GM12878 (cell line): ENCODE results near the gene FAM53B. TPM values are rescaled to one million over a fixed set of nuclear protein-coding genes. Genes with fewer than 3 reads are reported as not detected.
A peak's percentile ranks its signal among the peaks of the same experiment; 100 is the strongest.

ENCODE experiments used
- ATAC-seq: fragments of 200-7000 bp; cut with Tn5 transposase; 3 replicates; pipeline ENCODE4 v1.9.1; 2020; ENCODE audit warnings: mild to moderate bottlenecking, moderate library complexity
- BruUV-seq: library from RNA; stranded (reverse); fragments of 400-500 nt; replicated peaks from 2 replicates; lab custom pipeline; 2021; lab: Mats Ljungman, UMichigan
- CTCF ChIA-PET: fragments of 300-600 bp; sonication (Branson Sonifier 250); formaldehyde crosslinking; extraction: SDS; loops from one replicate; lab custom pipeline; 2021; ENCODE audit warnings: inconsistent platforms; lab: Yijun Ruan, JAX
- POLR2A ChIA-PET: fragments of 350-600 bp; formaldehyde crosslinking; extraction: SDS; loops from one replicate; lab custom pipeline; 2021; ENCODE audit warnings: inconsistent platforms; lab: Charles Lee
- RAD21 ChIA-PET: fragments of 300-600 bp; sonication (Branson Sonifier 250); formaldehyde crosslinking; loops from one replicate; lab custom pipeline; 2023; ENCODE audit warnings: antibody characterized with exemption; ENCODE audit not compliant: unreplicated experiment; lab: Charles Lee
- SMC1A ChIA-PET: fragments of 300-600 bp; sonication (Branson Sonifier 250); formaldehyde crosslinking; loops from one replicate; lab custom pipeline; 2023; ENCODE audit not compliant: unreplicated experiment, uncharacterized antibody; lab: Charles Lee
- DNase-seq: peaks from one replicate; pipeline ENCODE4 v3.0.0-alpha.2; 2011; ENCODE audit warnings: low read depth, low spot score
- FAIRE-seq: peaks from 3 replicates; lab custom pipeline; 2011; peaks lifted over from hg19 to GRCh38; lab: Jason Lieb, UNC
- H2AFZ ChIP-seq: 2 replicates; pipeline ENCODE4 v1.6.0; 2011; ENCODE audit warnings: low read depth, low read length, control low read depth; ENCODE audit not compliant: control insufficient read depth
- H3K27ac ChIP-seq: 2 replicates; pipeline ENCODE4 v1.5.1; 2011; ENCODE audit warnings: control low read depth; ENCODE audit not compliant: control insufficient read depth, insufficient read depth
- H3K27me3 ChIP-seq, 2 experiments: replicated peaks in 1 of 2; 2 replicates each; pipeline versions ENCODE4 v1.6.0 to v1.6.1; 2011; ENCODE audit warnings: low read length in 1 of 2; ENCODE audit not compliant: control insufficient read depth in 2 of 2, insufficient read depth in 2 of 2
- H3K36me3 ChIP-seq, 2 experiments: 2 replicates each; pipeline ENCODE4 v1.5.1; 2011; ENCODE audit warnings: low read length in 1 of 2; ENCODE audit not compliant: control insufficient read depth in 2 of 2, insufficient read depth in 2 of 2
- H3K4me1 ChIP-seq: 2 replicates; pipeline ENCODE4 v1.6.1; 2011; ENCODE audit warnings: mild to moderate bottlenecking, low read length, moderate library complexity, mixed read lengths; ENCODE audit not compliant: control insufficient read depth, insufficient read depth
- H3K4me2 ChIP-seq: 2 replicates; pipeline ENCODE4 v1.6.0; 2011; ENCODE audit warnings: control low read depth; ENCODE audit not compliant: control insufficient read depth, insufficient read depth
- H3K4me3 ChIP-seq: fragments of 200-600 bp; sonication (generic); 2 replicates; pipeline ENCODE4 v1.5.1; 2016
- H3K79me2 ChIP-seq: 2 replicates; pipeline ENCODE4 v1.6.0; 2011; ENCODE audit warnings: low read length; ENCODE audit not compliant: control insufficient read depth, insufficient read depth
- H3K9ac ChIP-seq: 2 replicates; pipeline ENCODE4 v1.8.0; 2011; ENCODE audit warnings: low read length, control low read depth, mixed read lengths; ENCODE audit not compliant: control insufficient read depth, insufficient read depth
- H3K9me3 ChIP-seq: replicated peaks from 3 replicates; pipeline ENCODE4 v1.5.1; 2011; ENCODE audit warnings: mild to moderate bottlenecking, low read length; ENCODE audit not compliant: control insufficient read depth, insufficient read depth
- H4K20me1 ChIP-seq: 2 replicates; pipeline ENCODE4 v1.6.0; 2011; ENCODE audit not compliant: control insufficient read depth, insufficient read depth
- ELK1 ChIP-seq: IDR thresholded peaks from 2 replicates; pipeline ENCODE4 v1.6.1; 2012; ENCODE audit warnings: low read depth, low read length, improper control_type of control experiment
- FOS ChIP-seq: IDR thresholded peaks from 3 replicates; pipeline ENCODE4 v1.6.1; 2011; ENCODE audit warnings: borderline replicate concordance; ENCODE audit not compliant: insufficient read length; ENCODE audit errors: extremely low read depth
- HCFC1 ChIP-seq: fragments of 150-350 bp; IDR thresholded peaks from 2 replicates; pipeline ENCODE4 v1.6.1; 2014; ENCODE audit warnings: low read length
- HDGF ChIP-seq: fragments of 450-650 bp; IDR thresholded peaks from 2 replicates; pipeline ENCODE4 v1.6.1; 2016; ENCODE audit warnings: antibody characterized with exemption
- MEF2A ChIP-seq: IDR thresholded peaks from 2 replicates; pipeline ENCODE4 v1.6.1; 2011; ENCODE audit warnings: low read depth, mild to moderate bottlenecking, low read length, moderate library complexity; ENCODE audit not compliant: insufficient read depth
- NR2C2 ChIP-seq: IDR thresholded peaks from 2 replicates; pipeline ENCODE4 v1.6.1; 2011; ENCODE audit warnings: borderline replicate concordance, low read depth; ENCODE audit not compliant: control insufficient read depth, insufficient read length
- NRF1 ChIP-seq: conservative IDR thresholded peaks from 2 replicates; pipeline ENCODE4 v1.6.1; 2011; ENCODE audit warnings: mild to moderate bottlenecking, low read depth, low read length, improper control_type of control experiment
- SIN3A ChIP-seq: IDR thresholded peaks from 2 replicates; pipeline ENCODE4 v1.6.1; 2012; ENCODE audit warnings: low read depth, low read length, improper control_type of control experiment
- SUPT20H ChIP-seq: IDR thresholded peaks from 2 replicates; pipeline ENCODE4 v1.6.1; 2011; ENCODE audit warnings: low read depth, mild to moderate bottlenecking, low read length, moderate library complexity, borderline replicate concordance; ENCODE audit not compliant: control insufficient read depth
- TCF3 ChIP-seq: IDR thresholded peaks from 2 replicates; pipeline ENCODE4 v1.6.1; 2012; ENCODE audit warnings: low read depth, mild to moderate bottlenecking, low read length, borderline replicate concordance; ENCODE audit not compliant: insufficient read depth
- YY1 ChIP-seq: IDR thresholded peaks from 2 replicates; pipeline ENCODE4 v1.6.1; 2011; ENCODE audit warnings: low read depth, mild to moderate bottlenecking, low read length
- WGBS: methylation state at CpG from one replicate; pipeline ENCODE4 v1.1.6; 2016; ENCODE audit warnings: low lambda C conversion rate; ENCODE audit not compliant: insufficient replicate concordance, insufficient coverage; ENCODE audit errors: missing lambda C conversion rate; 5-methylcytosine and 5-hydroxymethylcytosine counted together
- in situ Hi-C: fragments of 300-500 bp; cut with MboI; formaldehyde crosslinking; loops from 9 replicates; pipeline ENCODE4 v1.14.3; 2018; ENCODE audit warnings: mixed read lengths
- intact Hi-C: fragments of 100-400 bp; cut with micrococcal nuclease; formaldehyde crosslinking; loops from one replicate; pipeline ENCODE4 v1.14.2; 2022; ENCODE audit not compliant: unreplicated experiment
- polyA plus RNA-seq, 11 experiments: library from polyadenylated mRNA; depleted of rRNA in 4 of 11; unstranded in 6 of 11; stranded (reverse) in 5 of 11; fragments of >200 nt; fragmentation: Nextera tagmentation in 4 of 11; fragmentation: Illumina TruSeq in 1 of 11; extraction: Ambion mirVana in 4 of 11; extraction: Trizol in 1 of 11; gene quantifications; 1 replicate in 1 of 11; 2 replicates in 10 of 11; pipeline versions ENCODE4 v1.2.1 to v1.2.3, GENCODE V29; 2011 to 2016; ENCODE audit warnings: inconsistent platforms in 2 of 11, missing spikeins in 2 of 11, low read depth in 1 of 11
- total RNA-seq, 4 experiments: library from RNA; depleted of rRNA in 3 of 4; stranded (reverse); fragments of >200 nt in 3 of 4; fragmentation: Illumina TruSeq in 1 of 4; extraction: Trizol in 1 of 4; gene quantifications; 2 replicates each; pipeline versions ENCODE4 v1.2.1 to v1.2.3, GENCODE V29; 2013 to 2021

FAM53B gene
- total and polyA plus RNA-seq, 10 of the 15 experiments (the other 5 are each of a cell fraction or from before 2014, with no cell fraction given), result 0.05 to 26.3 (median 8.1) TPM

- 61% methylated on average over 11 of the region's 11 CpGs for WGBS
- Histone ChIP-seq H3K9ac (no peak overlapping the region), H3K36me3 (peaks cover 0 to 1% of the 10 kb centered on the region in 2 experiments; a peak in 1 of 4 replicates)
These were observed 7.6 kb downstream of the FAM53B start for GRCh38 chr10:124736491-124737136.

GRCh38 chr10:124735491-124736286, 8.5 kb downstream of the FAM53B start:
- FAIRE-seq, result no peak
- H3K27ac ChIP-seq, result no peak overlapping the region
- no peak overlapping the region for H3K4me3 ChIP-seq
- CTCF ChIA-PET, result interaction anchor here (1.0 kb wide), 1 partner anchor 12 kb away, joined by 3 read pairs; no protein-coding TSS in a partner anchor
- no peak for DNase-seq
- H2AFZ ChIP-seq, result no peak overlapping the region
- H4K20me1 ChIP-seq, result no peaks in the 10 kb centered on the region; the same call in 1 of the 2 replicates
- 73% methylated on average over 15 of the region's 15 CpGs for WGBS
- H3K36me3 ChIP-seq, result peaks cover 0 to 1% of the 10 kb centered on the region in 2 experiments; a peak in 2 of 4 replicates
- no TSS peak for BruUV-seq
- intact Hi-C loops, result no loop called here
- ATAC-seq, result no peak
- H3K9me3 ChIP-seq, result no peaks in the 10 kb centered on the region
- RAD21 ChIA-PET, result interaction anchor here (0.8 to 8.2 kb wide), 2 partner anchors 15 to 39 kb away, joined by 3 to 360 read pairs; no protein-coding TSS in a partner anchor
- H3K4me2 ChIP-seq, result no peak overlapping the region
- H3K9ac ChIP-seq, result no peak overlapping the region
- in situ Hi-C loops, result no loop called here
- POLR2A ChIA-PET, result interaction anchor here (1.1 to 5.5 kb wide), 3 partner anchors 11 to 47 kb away, joined by 3 to 31 read pairs (median 3); no protein-coding TSS in a partner anchor
- no peaks in the 10 kb centered on the region for H3K27me3 ChIP-seq
- SMC1A ChIA-PET, result interaction anchor here (8.0 kb wide), 1 partner anchor 11 kb away, joined by 351 read pairs; no protein-coding TSS in a partner anchor
- H3K4me1 ChIP-seq, result peaks cover 70% of the 10 kb centered on the region
- H3K79me2 ChIP-seq, result peaks cover 48% of the 10 kb centered on the region
- TF ChIP-seq NR2C2 (no peak), SIN3A (no peak), HCFC1 (no peak), MEF2A (no peak), ELK1 (no peak), NRF1 (no peak), SUPT20H (no peak), FOS (no peak), YY1 (no peak)

More at GRCh38 chr10:124736491-124737136, 7.6 kb downstream of the FAM53B start:
- no peaks in the 10 kb centered on the region; the same call in 1 of the 2 replicates for H4K20me1 ChIP-seq
- H3K4me2 ChIP-seq, result no peak overlapping the region
- peaks cover 75% of the 10 kb centered on the region for H3K4me1 ChIP-seq
- BruUV-seq, result no TSS peak
- ChIA-PET SMC1A (interaction anchor here (2.2 to 8.0 kb wide), 2 partner anchors 12 to 49 kb away, joined by 7 to 351 read pairs; no protein-coding TSS in a partner anchor), POLR2A (interaction anchor here (0.6 to 5.5 kb wide), 6 partner anchors 12 to 48 kb away, joined by 3 to 31 read pairs (median 3); no protein-coding TSS in a partner anchor), CTCF (interaction anchor here (1.0 to 1.4 kb wide), 2 partner anchors 13 to 14 kb away, joined by 3 read pairs; no protein-coding TSS in a partner anchor)
- no peak overlapping the region for H3K27ac ChIP-seq
- H3K4me3 ChIP-seq, result no peak overlapping the region
- intact Hi-C loops, result no loop called here
- H3K27me3 ChIP-seq, result no peaks in the 10 kb centered on the region
- FAIRE-seq, result no peak
- TF ChIP-seq TCF3 (0 out of 2 replicates have a peak, but pooled peaks have one; percentile 17), HDGF (no peak)
- TF ChIP-seq, all 136 proteins: peak for 1
- ATAC-seq (no peak), DNase-seq (no peak)
- H3K79me2 ChIP-seq, result peaks cover 50% of the 10 kb centered on the region
- in situ Hi-C loops, result no loop called here
- RAD21 ChIA-PET, result interaction anchor here (2.0 to 8.2 kb wide), 2 partner anchors 16 to 48 kb away, joined by 9 to 360 read pairs; no protein-coding TSS in a partner anchor
- H3K9me3 ChIP-seq, result no peaks in the 10 kb centered on the region
- no peak overlapping the region for H2AFZ ChIP-seq
